Activated naive CD8-positive, alpha-beta T cell treated with anti-CD3 and anti-CD28 coated beads, Interleukin-2, amount 50 U/mL, for 24 hours (primary cell): ENCODE measurements around the gene CACNA1H.
A peak's percentile ranks its signal among the peaks of the same experiment; 100 is the strongest.
"Not testable (repeated sequence)": the region's sequence is repeated elsewhere in the genome, so short reads cannot be mapped to it uniquely, and the experiment has no call there.

Experiments used
- ATAC-seq: fragments of 150-1000 bp; cut with Tn5 transposase; one replicate; pipeline ENCODE4 v1.10.0; 2021
- DNase-seq: peaks from one replicate; pipeline ENCODE4 v3.0.0; 2021
- H3K27ac Mint-ChIP-seq: one replicate; pipeline ENCODE4 v1.8.0; 2021; ENCODE audit warnings: mild to moderate bottlenecking, mixed read lengths
- H3K27me3 Mint-ChIP-seq: one replicate; pipeline ENCODE4 v1.8.0; 2021; ENCODE audit warnings: mixed read lengths
- H3K36me3 Mint-ChIP-seq: one replicate; pipeline ENCODE4 v1.8.0; 2021; ENCODE audit warnings: low read depth, mixed read lengths
- H3K4me1 Mint-ChIP-seq: one replicate; pipeline ENCODE4 v1.8.0; 2021; ENCODE audit warnings: mixed read lengths
- H3K4me3 Mint-ChIP-seq: one replicate; pipeline ENCODE4 v1.8.0; 2021; ENCODE audit warnings: mild to moderate bottlenecking, moderate library complexity, mixed read lengths
- H3K9me3 Mint-ChIP-seq: one replicate; pipeline ENCODE4 v1.8.0; 2021; ENCODE audit warnings: mixed read lengths

CACNA1H gene

GRCh38 chr16:1258906-1259759 is 106.2 kb downstream of the CACNA1H start:
- Mint-ChIP-seq H3K36me3 (no peaks in the 10 kb centered on the region), H3K27me3 (peaks cover 22% of the 10 kb centered on the region), H3K4me1 (peaks cover 2% of the 10 kb centered on the region), H3K9me3 (peaks cover under 1% of the 10 kb centered on the region), H3K4me3 (no peak overlapping the region), H3K27ac (no peak overlapping the region)
- DNase-seq, result no peak
- no peak for ATAC-seq

GRCh38 chr16:1259760-1260068 is 106.8 kb downstream of the CACNA1H start:
- Mint-ChIP-seq H3K9me3 (peaks cover 6% of the 10 kb centered on the region), H3K27me3 (peaks cover 22% of the 10 kb centered on the region), H3K36me3 (no peaks in the 10 kb centered on the region), H3K27ac (no peak overlapping the region), H3K4me1 (peaks cover 2% of the 10 kb centered on the region), H3K4me3 (no peak overlapping the region)
- ATAC-seq (no peak), DNase-seq (no peak)

GRCh38 chr16:1260101-1260680 is 107.3 kb downstream of the CACNA1H start:
- Mint-ChIP-seq H3K4me3 (no peak overlapping the region), H3K27me3 (peaks cover 22% of the 10 kb centered on the region), H3K27ac (no peak overlapping the region), H3K36me3 (no peaks in the 10 kb centered on the region), H3K4me1 (peaks cover 2% of the 10 kb centered on the region), H3K9me3 (peaks cover 8% of the 10 kb centered on the region)
- no peak for ATAC-seq
- DNase-seq, result no peak

GRCh38 chr16:1261131-1261892 is 108.4 kb downstream of the CACNA1H start:
- Mint-ChIP-seq H3K4me3 (no peak overlapping the region), H3K36me3 (no peaks in the 10 kb centered on the region), H3K27ac (no peak overlapping the region), H3K27me3 (peaks cover 22% of the 10 kb centered on the region), H3K9me3 (peaks cover 8% of the 10 kb centered on the region), H3K4me1 (peaks cover 2% of the 10 kb centered on the region)
- ATAC-seq (no peak), DNase-seq (peak; percentile 14)

GRCh38 chr16:1262210-1262845 is 109.4 kb downstream of the CACNA1H start:
- Mint-ChIP-seq H3K4me1 (peaks cover 2% of the 10 kb centered on the region), H3K4me3 (no peak overlapping the region), H3K36me3 (no peaks in the 10 kb centered on the region), H3K27ac (no peak overlapping the region), H3K27me3 (peaks cover 22% of the 10 kb centered on the region), H3K9me3 (peaks cover 8% of the 10 kb centered on the region)
- ATAC-seq (no peak), DNase-seq (no peak)

- DNase-seq (no peak), ATAC-seq (no peak)
- H3K9me3 Mint-ChIP-seq, result peaks cover 8% of the 10 kb centered on the region
- no peaks in the 10 kb centered on the region for H3K36me3 Mint-ChIP-seq
- no peak overlapping the region for H3K4me3 Mint-ChIP-seq
- peaks cover 2% of the 10 kb centered on the region for H3K4me1 Mint-ChIP-seq
- H3K27me3 Mint-ChIP-seq, result peaks cover 22% of the 10 kb centered on the region
- no peak overlapping the region for H3K27ac Mint-ChIP-seq
Measured at GRCh38 chr16:1262846-1263221, 109.9 kb downstream of the CACNA1H start.

- no peaks in the 10 kb centered on the region for H3K36me3 Mint-ChIP-seq
- DNase-seq, result no peak
- no peak overlapping the region for H3K4me3 Mint-ChIP-seq
- ATAC-seq, result no peak
- peaks cover 8% of the 10 kb centered on the region for H3K9me3 Mint-ChIP-seq
- H3K27ac Mint-ChIP-seq, result no peak overlapping the region
- peaks cover 2% of the 10 kb centered on the region for H3K4me1 Mint-ChIP-seq
- H3K27me3 Mint-ChIP-seq, result peaks cover 21% of the 10 kb centered on the region
Measured at GRCh38 chr16:1263591-1264344, 110.9 kb downstream of the CACNA1H start.

GRCh38 chr16:1264345-1265089 is 111.6 kb downstream of the CACNA1H start:
- DNase-seq, result no peak
- Mint-ChIP-seq H3K27me3 (peaks cover 17% of the 10 kb centered on the region), H3K9me3 (peaks cover 8% of the 10 kb centered on the region), H3K4me1 (no peaks in the 10 kb centered on the region), H3K4me3 (no peak overlapping the region), H3K27ac (no peak overlapping the region), H3K36me3 (no peaks in the 10 kb centered on the region)
- no peak for ATAC-seq

GRCh38 chr16:1265090-1265630 is 112.3 kb downstream of the CACNA1H start:
- H3K36me3 Mint-ChIP-seq, result no peaks in the 10 kb centered on the region
- H3K4me1 Mint-ChIP-seq, result no peaks in the 10 kb centered on the region
- no peak for DNase-seq
- no peak overlapping the region for H3K4me3 Mint-ChIP-seq
- no peak for ATAC-seq
- H3K9me3 Mint-ChIP-seq, result peaks cover 8% of the 10 kb centered on the region
- no peak overlapping the region for H3K27ac Mint-ChIP-seq
- peaks cover 17% of the 10 kb centered on the region for H3K27me3 Mint-ChIP-seq

- ATAC-seq (no peak), DNase-seq (no peak)
- Mint-ChIP-seq H3K4me3 (no peak overlapping the region), H3K4me1 (no peaks in the 10 kb centered on the region), H3K27ac (no peak overlapping the region), H3K27me3 (peaks cover 13% of the 10 kb centered on the region), H3K9me3 (peaks cover 8% of the 10 kb centered on the region), H3K36me3 (no peaks in the 10 kb centered on the region)
Measured at GRCh38 chr16:1265826-1266225, 112.9 kb downstream of the CACNA1H start.

- not testable (repeated sequence) for H3K9me3 Mint-ChIP-seq, H3K36me3 Mint-ChIP-seq, ATAC-seq, H3K27ac Mint-ChIP-seq, DNase-seq, H3K4me1 Mint-ChIP-seq, H3K4me3 Mint-ChIP-seq
- peaks cover 10% of the 10 kb centered on the region for H3K27me3 Mint-ChIP-seq
Measured at GRCh38 chr16:1269418-1269817, 116.5 kb downstream of the CACNA1H start.

GRCh38 chr16:1271380-1271723 is 118.4 kb downstream of the CACNA1H start:
- H3K4me3 Mint-ChIP-seq, result no peak overlapping the region
- no peaks in the 10 kb centered on the region for H3K4me1 Mint-ChIP-seq
- H3K9me3 Mint-ChIP-seq, result no peaks in the 10 kb centered on the region
- H3K27me3 Mint-ChIP-seq, result peaks cover 19% of the 10 kb centered on the region
- no peak overlapping the region for H3K27ac Mint-ChIP-seq
- ATAC-seq (no peak), DNase-seq (no peak)
- H3K36me3 Mint-ChIP-seq, result no peaks in the 10 kb centered on the region
